Inflammatory macrophage treated with lipopolysaccharide for 4 hours (primary cell): Measurements from ENCODE around the gene ZFAND3.

Experiments
- DNase-seq: peaks from one replicate; pipeline ENCODE4 v3.0.0-alpha.2; 2020

Gene ZFAND3

DNA sequence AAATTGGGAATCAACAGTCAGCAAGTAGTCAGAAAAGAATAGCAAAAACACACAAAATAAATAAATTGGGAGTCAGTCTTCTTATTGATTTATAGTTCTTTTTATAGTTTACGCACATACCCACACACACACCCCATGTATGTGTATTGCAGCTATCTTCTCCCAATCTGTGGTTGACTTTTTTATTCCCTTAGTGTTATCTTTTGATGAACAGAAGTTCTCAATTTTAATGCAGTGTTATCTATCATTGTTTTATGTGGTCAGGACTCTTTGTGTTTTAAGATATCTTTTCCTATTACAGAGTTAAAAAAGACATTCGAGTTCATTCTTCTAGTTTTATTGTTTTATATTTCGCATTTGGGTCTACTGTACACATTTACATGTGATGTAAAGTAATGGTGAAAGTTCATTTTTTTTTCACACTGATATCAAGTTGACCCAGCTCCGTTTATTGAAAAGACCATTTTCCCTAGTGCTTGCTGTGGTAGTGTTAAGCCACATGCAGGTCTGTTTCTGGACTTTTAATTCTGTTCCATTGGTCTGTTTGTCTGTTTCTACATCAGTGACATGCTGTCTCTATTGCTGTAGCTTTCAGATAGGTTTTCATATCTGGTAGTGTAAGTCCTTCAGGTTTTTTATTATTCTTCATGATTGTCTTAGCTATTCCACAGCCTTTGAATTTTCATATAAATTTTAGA lies 78.4 kb downstream of the ZFAND3 start:
- no peak for DNase-seq

DNA sequence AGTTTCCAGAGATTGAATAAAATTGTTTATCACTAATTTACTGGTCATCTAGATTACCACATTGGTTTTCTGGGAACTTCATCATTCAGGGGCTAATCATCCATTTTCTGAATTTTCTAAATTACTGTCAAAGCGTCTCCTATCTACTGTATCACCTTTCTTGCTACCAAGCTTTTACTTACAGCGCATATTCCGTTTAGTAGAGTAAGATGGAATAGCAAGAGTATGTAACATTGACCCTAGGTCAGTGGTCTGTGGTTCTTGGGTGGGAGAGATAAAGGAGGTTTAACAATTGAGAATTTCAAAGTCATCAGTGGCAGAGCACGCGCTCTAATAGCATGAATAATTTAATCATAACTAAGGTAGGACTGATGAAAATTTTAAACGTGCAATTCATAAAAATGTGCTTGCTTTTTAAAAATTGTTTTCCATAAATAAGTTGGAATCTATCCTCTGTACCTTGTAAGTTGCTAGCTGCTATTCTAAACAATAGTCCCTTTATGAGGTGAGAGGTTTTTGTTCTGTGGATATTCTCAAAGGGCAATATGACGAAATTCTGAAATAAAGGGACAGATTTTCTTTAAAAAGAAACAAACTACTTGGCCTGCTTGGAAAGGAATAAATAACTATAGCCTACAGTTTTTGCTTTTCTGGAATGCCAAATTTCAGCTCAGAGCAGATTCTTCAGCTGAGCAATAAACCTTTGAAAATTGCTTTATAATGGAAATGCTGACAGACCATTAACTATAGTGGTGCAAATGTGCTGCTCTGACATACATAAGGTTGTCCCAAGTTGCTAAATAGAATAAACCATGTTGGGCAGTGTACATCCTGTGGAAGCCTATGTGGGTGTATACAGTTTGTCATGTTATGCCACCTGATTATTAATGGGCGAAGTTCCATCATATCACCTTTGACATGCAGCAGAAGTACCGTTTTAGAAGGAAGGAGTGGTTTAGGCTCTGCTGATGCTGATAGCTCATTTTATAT lies 84.1 kb downstream of the ZFAND3 start:
- peak; percentile 24 for DNase-seq

DNA sequence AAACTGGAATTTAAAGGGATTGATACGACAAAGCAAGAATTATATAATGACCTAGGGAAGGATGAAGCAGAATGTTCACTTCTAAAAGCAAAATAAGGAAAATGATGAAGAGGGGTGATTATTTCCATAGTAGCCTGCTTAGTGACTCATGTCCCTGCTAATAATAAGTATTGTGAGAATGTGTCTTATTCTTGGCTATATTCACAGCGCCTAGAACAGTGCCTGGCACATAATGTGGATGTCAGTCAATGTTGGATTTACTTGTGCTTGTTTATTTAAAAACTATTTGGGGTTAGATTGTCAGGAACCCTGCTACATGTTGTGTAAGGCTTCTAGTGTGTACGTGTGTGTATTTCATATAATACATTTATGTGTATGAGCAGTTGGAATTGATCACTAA lies 85.1 kb downstream of the ZFAND3 start:
- no peak for DNase-seq

DNA sequence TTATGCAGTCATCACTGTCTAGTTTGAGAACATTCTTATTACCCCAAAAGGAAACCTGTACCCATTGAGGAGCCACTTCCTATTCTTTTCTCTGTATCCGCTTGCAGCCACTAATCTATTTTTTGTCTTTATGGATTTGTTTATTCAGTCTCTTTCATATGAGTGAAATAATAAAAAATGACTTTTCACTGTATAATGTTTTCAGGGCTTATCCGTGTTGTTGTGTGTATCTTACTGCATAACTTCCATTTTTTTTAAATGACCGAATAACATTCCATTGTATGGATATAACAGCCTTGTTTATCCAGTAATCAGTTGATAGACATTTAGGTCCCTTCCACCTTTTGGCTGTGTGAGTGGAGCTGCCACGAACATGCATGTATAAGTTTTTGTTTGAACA lies 86.6 kb downstream of the ZFAND3 start:
- DNase-seq = no peak

DNA sequence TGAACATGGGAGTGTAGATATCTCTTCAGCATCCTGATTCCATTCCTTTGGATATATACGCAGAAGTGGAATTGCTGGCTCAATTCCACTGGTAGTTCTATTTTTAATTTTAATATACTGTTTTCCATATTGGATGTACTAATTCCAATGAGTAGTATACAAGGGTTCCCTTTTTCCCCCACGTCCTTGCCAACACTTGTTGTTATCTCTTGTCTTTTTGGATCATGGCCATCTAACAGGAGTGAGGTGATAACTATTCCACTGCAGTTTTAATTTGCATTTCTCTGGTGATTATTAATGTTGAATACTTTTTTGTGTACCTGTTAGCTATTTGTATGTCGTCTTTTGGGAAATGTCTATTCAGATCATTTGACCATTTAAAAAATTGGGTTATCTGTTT lies 91.5 kb downstream of the ZFAND3 start:
- no peak for DNase-seq

DNA sequence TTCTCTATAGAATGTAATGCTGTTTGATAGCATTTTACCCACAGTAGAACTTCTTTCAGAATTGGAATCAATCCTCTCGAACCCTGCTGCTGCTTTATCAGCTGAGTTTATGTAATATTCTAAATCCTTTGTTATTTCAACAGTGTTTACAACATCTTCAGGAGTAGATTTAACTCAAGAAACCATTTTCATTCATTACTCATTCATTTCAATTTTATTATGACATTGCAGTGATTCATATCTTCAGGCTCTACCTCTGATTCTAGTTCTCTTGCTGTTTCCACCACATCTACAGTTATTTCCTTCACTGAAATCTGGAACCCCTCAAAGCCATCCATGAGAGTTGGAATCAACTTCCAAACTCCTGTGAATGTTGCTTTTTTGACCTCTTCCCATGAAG lies 93.7 kb downstream of the ZFAND3 start:
- no peak for DNase-seq

DNA sequence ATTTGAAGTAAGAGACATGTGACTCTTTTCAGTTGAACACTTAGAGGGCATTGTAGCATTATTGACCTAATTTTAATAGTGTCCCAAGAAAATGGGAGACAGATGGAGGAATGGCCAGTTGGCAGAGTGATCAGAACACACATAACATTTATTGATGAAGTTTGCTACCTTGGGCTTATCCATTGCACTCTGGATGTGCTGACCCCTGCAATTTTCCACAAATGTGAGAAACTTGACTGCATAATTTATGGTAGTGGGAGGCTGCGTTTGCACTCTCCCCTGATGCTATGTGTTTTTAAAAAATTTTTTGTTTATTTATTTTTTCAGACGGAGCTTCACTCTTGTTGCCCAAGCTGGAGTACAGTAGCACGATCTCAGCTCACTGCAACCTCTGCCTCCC lies 95.9 kb downstream of the ZFAND3 start:
- no peak for DNase-seq

DNA sequence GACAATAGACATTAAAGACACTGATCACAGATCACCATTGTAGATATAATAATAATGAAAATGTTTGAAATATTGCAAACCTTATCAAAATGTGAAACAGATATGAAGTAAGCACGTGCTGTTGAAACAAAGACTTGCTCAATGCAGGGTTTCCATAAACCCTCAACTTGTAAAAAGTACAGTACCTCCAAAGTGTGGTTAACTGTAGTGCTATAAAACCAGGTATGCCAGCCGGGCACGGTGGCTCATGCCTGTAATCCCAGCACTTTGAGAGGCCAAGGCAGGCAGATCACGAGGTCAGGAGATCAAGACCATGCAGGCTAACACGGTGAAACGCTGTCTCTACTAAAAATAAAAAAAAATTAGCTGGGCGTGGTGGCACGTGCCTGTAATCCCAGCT lies 96.6 kb downstream of the ZFAND3 start:
- DNase-seq = no peak

DNA sequence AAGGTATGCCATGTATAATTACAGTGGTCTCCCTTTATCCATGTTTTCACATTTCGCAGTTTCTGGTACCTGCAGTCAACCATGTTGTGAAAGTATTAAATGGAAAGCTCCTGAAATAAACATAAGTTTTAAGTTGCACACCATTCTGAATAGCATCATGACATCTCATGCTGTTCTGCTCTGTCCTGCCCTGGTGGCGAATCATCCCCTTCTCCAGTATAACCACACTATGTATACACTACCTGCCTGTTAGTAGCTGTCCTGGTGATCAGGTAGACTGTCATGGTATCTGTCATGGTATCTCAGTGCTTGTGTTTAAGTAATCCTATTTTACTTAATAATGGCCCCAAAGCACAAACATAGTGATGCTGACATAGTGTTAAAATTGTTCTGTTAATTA lies 97.1 kb downstream of the ZFAND3 start:
- no peak for DNase-seq

DNA sequence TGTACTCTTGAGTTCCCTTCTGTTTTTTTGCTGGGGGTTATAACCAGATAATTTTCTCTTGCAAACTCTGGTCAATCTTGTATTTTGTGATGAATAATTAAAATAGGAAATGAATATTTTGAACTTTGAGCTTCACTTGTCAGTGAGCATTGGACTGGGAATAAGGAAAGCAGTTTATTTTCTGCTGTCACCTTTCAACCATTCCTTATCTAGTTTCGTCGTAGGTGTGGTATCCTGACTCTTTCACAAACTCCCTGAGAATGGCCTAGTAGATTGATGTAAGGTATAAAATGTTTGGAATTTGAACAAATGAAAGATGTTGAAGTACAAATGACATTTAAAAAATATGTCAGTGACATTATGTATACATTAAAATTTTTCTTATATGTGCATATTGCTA lies 98.0 kb downstream of the ZFAND3 start:
- DNase-seq = no peak

DNA sequence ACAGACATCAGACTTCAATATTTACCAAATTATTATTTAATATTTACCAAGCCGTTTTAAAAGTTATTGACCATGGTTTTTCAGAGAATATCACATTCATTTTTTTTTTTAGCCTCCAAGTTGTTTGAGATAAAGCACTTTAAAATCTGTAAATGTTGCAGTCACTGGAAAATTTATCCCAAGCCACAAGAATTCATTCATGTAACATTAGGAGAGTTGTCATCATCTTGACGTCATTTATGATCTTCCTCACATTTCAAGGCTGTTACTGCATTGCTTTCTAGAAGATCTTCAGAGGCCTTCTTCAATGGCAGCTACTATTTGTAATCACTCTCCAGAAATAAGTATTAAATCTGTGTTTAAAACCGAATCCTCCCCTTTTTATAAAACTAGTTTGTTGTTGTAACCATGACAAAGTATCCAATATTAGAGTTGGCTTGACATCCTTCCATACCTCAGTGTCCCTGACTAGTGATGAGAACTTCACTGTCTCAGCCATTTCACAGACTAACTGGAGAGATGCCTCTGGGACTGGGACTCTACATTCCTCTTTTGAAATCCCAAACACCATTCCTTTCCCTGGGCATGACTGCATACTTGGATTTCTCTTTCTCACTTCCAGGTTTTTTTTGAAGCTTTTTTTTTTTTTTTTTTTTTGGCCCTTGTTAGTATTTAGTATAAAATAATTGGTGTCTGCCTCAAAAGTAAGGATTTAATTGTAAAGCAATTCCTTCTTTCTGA lies 100.1 kb downstream of the ZFAND3 start:
- no peak for DNase-seq

DNA sequence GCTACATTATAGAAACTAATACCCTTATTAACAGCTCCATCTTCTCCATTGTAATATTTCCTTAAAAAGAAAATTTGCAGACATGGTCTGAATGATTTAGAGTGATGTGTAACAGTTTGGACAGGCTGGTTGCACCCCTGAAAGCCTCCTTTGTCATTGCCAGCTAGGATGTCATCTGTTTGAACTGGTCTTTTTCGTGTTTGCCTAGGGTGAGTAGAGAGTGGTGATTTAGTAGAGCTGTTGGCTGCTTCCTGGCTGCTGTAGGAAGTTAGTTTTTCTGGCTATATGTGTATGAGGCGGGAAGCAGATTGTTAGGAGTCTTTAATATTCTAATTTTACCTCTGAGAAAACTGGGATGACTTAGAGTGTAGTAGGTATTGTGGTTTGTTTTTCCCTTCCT lies 101.1 kb downstream of the ZFAND3 start:
- no peak for DNase-seq

DNA sequence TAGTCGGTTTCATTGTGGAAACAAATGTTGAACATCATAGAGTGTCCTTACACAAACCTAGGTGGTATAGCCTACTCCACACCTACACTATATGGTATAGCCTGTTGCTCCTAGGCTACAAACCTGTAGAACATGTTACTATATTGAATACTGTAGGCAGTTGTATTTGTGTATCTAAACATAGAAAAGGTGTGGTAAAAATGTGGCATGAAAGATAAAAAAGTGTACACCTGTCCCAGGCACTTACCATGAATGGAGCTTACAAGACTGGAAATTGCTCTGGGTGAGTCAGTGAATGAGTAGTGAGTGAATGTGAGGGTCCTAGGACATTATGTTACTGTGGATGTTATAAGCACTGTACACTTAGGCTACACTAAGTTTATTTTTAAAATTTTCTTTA lies 103.0 kb downstream of the ZFAND3 start:
- DNase-seq = no peak

DNA sequence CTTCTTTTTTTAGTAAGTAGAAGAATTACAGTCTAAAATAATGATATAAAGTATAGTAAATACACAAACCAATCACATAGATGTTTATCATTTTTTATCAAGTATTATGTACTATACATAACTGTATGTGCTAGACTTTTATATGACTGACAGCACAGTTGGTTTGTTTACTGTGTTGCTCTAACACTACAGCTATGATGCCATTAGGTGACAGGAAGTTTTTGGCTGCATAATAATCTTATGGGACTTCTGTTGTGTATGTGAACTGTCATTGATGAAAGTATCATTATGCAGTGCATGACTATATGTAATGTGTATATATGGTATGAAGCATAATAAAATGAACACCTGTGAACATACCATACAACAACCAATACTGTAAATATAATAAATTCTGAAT lies 104.0 kb downstream of the ZFAND3 start:
- no peak for DNase-seq

DNA sequence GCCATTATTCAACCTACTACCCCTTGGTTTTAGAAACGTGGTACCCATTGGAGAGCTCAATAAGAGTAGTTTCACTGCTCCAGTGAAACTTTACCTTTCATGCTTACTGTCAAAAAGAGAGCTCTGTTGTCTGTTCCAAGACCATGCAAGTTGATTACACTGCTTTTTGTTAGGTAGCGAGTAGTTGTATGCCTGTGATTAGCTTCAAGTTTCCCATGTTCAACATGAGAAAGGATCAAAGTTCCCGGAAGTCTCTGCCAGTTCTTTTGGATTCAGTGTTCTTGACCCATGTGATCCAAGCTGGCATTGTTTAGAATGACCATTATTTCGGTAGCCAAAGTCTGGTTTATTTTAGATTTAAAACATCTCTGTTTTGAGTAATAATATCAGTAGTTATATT lies 107.1 kb downstream of the ZFAND3 start:
- no peak for DNase-seq

DNA sequence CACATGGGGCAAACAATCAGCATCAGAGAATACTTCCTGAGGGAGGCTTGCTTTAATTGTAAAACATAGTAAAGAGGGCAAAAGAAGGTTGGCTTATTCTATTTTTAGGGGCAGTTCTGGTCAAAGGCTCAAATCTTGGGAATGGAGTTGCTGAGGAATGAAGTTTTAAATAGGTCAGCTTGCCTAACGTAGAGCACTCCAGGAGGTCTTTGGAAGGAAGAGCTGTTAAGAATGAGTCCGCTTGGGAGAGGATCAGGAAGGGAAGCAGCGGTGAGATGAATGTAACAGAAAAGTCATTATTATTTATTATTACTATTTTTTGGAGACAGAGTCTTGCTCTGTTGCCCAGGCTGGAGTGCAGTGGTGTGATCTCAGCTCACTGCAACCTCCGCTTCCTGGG lies 108.7 kb downstream of the ZFAND3 start:
- no peak for DNase-seq

DNA sequence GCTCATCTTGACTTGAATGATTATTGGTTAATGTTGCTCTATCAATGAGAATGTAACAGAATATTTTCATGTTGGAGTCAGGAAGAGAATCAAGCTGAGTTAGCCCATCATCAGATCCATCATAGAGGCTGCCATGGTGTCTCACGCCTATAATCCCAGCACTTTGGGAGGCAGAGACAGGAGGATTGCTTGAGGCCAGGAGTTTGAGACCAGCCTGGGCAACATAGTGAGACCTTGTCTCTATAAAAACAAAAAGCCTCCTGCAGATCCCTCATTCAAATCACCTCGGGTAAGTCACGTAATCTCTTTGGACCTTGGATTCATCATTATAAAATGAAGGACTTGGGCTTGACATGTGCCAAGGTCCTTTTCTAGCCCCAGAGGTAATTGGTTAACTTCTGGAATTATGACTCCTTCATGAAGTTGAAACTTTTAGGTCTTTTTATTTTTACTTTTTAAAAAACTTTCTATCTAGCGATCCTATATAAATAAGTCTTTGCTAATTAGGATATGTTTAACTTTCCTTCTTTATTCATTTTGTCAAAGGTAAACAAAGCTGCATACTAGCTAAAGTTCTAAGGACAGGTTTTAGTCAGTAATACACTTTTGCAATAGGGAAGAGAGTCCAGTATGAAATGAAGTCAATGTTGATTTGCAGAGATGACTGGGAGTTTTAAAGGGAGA lies 110.9 kb downstream of the ZFAND3 start:
- no peak for DNase-seq

DNA sequence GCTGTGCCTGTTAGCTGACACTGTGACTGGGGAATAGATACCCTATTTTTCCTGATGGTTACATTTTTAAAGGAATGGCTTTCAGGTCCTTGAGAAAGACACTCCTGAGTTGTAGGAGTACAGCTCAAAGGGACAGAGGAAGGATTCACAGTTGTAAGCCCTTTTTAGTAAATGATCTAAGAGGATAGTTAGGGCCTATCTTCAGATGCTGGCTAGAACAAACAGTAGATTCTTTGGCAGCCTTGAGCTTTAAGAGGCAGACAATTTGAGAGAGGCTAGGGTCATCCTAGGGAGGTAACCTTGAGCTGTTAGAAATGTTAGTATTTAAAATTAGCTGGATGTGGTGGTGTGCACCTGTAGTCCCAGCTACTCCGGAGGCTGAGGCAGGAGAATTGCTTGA lies 111.5 kb downstream of the ZFAND3 start:
- DNase-seq = no peak

DNA sequence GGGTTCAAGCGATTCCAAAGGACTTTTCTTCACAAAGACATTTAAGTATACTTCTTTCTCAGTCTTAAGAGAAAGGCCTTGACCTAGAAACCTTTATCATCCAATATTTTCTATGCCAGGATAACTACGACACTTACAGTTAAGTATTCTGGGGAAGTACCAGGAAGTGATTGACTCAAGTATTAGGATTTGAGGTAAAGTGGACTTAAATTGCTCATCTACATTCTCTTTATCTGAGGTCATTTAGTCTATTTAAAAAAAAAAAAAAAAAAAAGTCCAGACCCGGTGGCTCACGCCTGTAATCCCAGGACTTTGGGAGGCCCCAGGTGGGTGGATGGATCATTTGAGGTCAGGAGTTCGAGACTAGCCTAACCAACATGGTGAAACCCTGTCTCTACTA lies 114.7 kb downstream of the ZFAND3 start:
- DNase-seq = no peak

DNA sequence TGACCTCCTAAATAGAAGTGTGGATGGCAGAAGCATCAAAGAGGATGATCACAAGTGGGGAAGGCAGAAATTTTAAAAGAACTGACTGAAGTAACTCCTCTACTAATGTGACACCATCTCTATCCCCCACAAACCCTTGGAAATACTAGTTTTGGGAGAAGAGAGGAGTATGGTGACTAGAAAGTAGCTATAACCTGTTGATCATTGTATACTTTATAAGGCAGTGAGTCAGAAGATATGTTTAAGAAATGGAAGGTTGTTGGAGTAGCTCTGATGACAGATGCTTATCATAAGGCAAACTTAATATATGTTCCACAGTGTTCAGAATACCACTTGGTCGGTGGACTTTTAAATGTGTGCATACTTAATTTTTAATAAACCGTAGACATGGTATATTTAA lies 116.6 kb downstream of the ZFAND3 start:
- no peak for DNase-seq

DNA sequence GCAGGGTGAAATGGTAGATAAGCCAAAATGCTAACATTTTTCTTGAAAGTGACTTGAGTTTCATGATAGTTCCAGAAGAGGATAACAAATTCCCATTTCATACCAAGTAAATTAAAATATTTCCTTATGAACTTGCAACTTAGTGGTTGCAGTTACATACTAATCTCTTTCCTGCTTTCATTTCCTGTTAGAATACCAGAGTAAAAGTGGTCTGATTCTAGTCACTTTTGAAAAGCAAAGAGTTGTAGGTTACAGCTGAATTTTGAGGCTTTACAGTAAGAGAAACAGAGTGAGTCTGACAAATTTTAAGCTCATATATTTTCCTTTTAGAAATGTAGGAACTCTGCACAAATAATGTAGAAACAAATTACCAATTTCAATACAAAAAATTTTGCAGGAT lies 117.4 kb downstream of the ZFAND3 start:
- DNase-seq = peak; percentile 18

DNA sequence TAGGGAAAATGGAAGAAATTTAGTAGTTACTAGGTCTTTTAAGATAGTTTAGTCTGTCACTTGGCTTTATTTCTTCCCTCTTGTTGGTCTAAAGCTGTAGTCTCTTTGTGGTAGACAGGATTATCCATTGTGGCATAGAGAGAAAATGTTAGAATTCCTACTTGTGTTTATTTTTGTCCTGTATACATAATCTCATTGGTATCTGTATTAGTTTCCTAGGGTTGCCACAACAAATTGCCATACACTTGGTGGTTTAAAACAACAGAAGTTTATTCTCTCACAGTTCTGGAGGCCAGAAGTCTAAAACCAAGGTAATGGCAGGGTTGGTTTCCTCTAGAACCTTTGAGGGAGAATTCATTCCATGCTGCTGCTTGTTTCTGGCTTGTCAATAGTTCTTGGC lies 119.4 kb downstream of the ZFAND3 start:
- DNase-seq = no peak
